PC-3 (cell line): ENCODE data around the gene WBP2NL.

Source experiments
- EZH2 ChIP-seq: fragments of 300-600 bp; sonication (generic); IDR thresholded peaks from one replicate; pipeline ENCODE4 v1.6.1; 2017; ENCODE audit warnings: antibody characterized with exemption, mild to moderate bottlenecking, low read length; ENCODE audit not compliant: unreplicated experiment
- EZH2phosphoT487 ChIP-seq: fragments of 300-600 bp; sonication (generic); IDR thresholded peaks from 2 replicates; pipeline ENCODE4 v1.6.1; 2018; ENCODE audit warnings: mild to moderate bottlenecking, antibody characterized with exemption, low read length, borderline replicate concordance
- TF ChIP-seq, protein P1 (sequence below): fragments of 300-600 bp; sonication (generic); conservative IDR thresholded peaks from 2 replicates; pipeline ENCODE4 v1.5.1; 2017; ENCODE audit warnings: antibody characterized with exemption, low read depth, mild to moderate bottlenecking, low read length

DNA sequence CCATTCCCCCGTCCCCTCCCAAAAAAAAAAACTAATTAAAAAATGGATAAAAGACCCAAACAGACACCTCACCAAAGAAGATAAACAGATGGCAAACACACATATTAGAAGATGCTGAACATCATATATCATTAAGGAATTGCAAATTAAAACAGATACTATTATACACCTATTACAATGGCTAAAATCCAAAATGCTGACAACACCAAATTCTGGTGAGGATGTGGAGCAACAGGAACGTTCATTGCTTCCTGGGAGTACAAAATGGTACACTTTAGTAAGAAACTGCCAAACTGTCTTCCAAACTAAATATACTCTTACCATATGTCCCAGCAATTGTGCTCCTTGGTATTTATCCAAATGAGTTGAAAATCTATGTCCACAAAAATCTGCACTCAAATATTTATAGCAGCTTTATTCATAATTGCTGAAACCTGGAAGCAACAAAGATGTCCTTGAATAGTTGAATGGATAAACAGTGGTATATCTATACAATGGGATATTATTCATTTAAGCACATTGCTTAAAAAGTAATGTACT, 52.1 kb downstream of the WBP2NL start:
- TF ChIP-seq, protein P1, sequence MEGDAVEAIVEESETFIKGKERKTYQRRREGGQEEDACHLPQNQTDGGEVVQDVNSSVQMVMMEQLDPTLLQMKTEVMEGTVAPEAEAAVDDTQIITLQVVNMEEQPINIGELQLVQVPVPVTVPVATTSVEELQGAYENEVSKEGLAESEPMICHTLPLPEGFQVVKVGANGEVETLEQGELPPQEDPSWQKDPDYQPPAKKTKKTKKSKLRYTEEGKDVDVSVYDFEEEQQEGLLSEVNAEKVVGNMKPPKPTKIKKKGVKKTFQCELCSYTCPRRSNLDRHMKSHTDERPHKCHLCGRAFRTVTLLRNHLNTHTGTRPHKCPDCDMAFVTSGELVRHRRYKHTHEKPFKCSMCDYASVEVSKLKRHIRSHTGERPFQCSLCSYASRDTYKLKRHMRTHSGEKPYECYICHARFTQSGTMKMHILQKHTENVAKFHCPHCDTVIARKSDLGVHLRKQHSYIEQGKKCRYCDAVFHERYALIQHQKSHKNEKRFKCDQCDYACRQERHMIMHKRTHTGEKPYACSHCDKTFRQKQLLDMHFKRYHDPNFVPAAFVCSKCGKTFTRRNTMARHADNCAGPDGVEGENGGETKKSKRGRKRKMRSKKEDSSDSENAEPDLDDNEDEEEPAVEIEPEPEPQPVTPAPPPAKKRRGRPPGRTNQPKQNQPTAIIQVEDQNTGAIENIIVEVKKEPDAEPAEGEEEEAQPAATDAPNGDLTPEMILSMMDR, result no peak
- no peak for TF ChIP-seq EZH2
- TF ChIP-seq EZH2phosphoT487, result no peak
